Measurements from ENCODE around the gene CTNNA3. TPM values are rescaled to one million over a fixed set of nuclear protein-coding genes. Genes with fewer than 3 reads are reported as not detected.

CTNNA3 gene
- total RNA-seq, 1 donor from 2014 or later: 159 TPM

GRCh38 chr10:66719483-66719882 lies 976.5 kb downstream of the CTNNA3 start:
- intact Hi-C loops (cut with micrococcal nuclease): no loop called here
- Histone ChIP-seq H3K27ac (replicated peaks) (no peak overlapping the region), H3K4me1 (no peaks in the 10 kb centered on the region), H3K4me3 (no peak overlapping the region), H3K27me3 (ENCODE audit: low read depth) (no peaks in the 10 kb centered on the region), H3K36me3 (no peaks in the 10 kb centered on the region), H3K9me3 (replicated peaks) (no peaks in the 10 kb centered on the region)
- DNase-seq: no peak
- no peak for TF ChIP-seq CTCF (IDR thresholded peaks at IDR 0.05; ENCODE audit: borderline replicate concordance)

- no peaks in the 10 kb centered on the region for H3K9me3 ChIP-seq (replicated peaks)
- H3K36me3 ChIP-seq: no peaks in the 10 kb centered on the region
- no peak overlapping the region for H3K27ac ChIP-seq (replicated peaks)
- no peak for DNase-seq
- no peak overlapping the region for H3K4me3 ChIP-seq
- intact Hi-C loops (cut with micrococcal nuclease): no loop called here
- H3K27me3 ChIP-seq (ENCODE audit: low read depth): no peaks in the 10 kb centered on the region
- H3K4me1 ChIP-seq: peaks cover 7% of the 10 kb centered on the region
- no peak for TF ChIP-seq CTCF (IDR thresholded peaks at IDR 0.05; ENCODE audit: borderline replicate concordance)
These were observed 978.6 kb downstream of the CTNNA3 start for GRCh38 chr10:66717231-66717981.

- TF ChIP-seq CTCF (IDR thresholded peaks at IDR 0.05; ENCODE audit: borderline replicate concordance): no peak
- H3K4me3 ChIP-seq: no peak overlapping the region
- no peaks in the 10 kb centered on the region for H3K9me3 ChIP-seq (replicated peaks)
- no peaks in the 10 kb centered on the region for H3K36me3 ChIP-seq
- no peak overlapping the region for H3K27ac ChIP-seq (replicated peaks)
- intact Hi-C loops (cut with micrococcal nuclease): no loop called here
- H3K4me1 ChIP-seq: peaks cover 7% of the 10 kb centered on the region
- no peak for DNase-seq
- no peaks in the 10 kb centered on the region for H3K27me3 ChIP-seq (ENCODE audit: low read depth)
These were observed 981.3 kb downstream of the CTNNA3 start for GRCh38 chr10:66714741-66715140.

GRCh38 chr10:66713387-66713786 lies 982.6 kb downstream of the CTNNA3 start:
- Histone ChIP-seq H3K27ac (replicated peaks) (no peak overlapping the region), H3K4me3 (no peak overlapping the region), H3K9me3 (replicated peaks) (no peaks in the 10 kb centered on the region), H3K36me3 (no peaks in the 10 kb centered on the region), H3K27me3 (ENCODE audit: low read depth) (no peaks in the 10 kb centered on the region), H3K4me1 (peaks cover 7% of the 10 kb centered on the region)
- no peak for TF ChIP-seq CTCF (IDR thresholded peaks at IDR 0.05; ENCODE audit: borderline replicate concordance)
- intact Hi-C loops (cut with micrococcal nuclease): no loop called here
- no peak for DNase-seq

GRCh38 chr10:66698069-66698468 lies 997.9 kb downstream of the CTNNA3 start:
- intact Hi-C loops (cut with micrococcal nuclease): no loop called here
- no peaks in the 10 kb centered on the region for H3K4me1 ChIP-seq

More at GRCh38 chr10:66698069-66698468, 997.9 kb downstream of the CTNNA3 start:
- no peak for TF ChIP-seq CTCF (IDR thresholded peaks at IDR 0.05; ENCODE audit: borderline replicate concordance)
- no peak overlapping the region for H3K27ac ChIP-seq (replicated peaks)
- H3K27me3 ChIP-seq (ENCODE audit: low read depth): no peaks in the 10 kb centered on the region
- H3K4me3 ChIP-seq: no peak overlapping the region
- DNase-seq: no peak
- no peaks in the 10 kb centered on the region for H3K9me3 ChIP-seq (replicated peaks)
- H3K36me3 ChIP-seq: no peaks in the 10 kb centered on the region
